ENCODE measurements around the gene RUSF1. TPM values are rescaled to one million over a fixed set of nuclear protein-coding genes. Genes with fewer than 3 reads are reported as not detected.

The RUSF1 gene
- total and polyA plus RNA-seq, 4 experiments from 2014 or later: 16.3 to 110 (median 61.7) TPM

DNA sequence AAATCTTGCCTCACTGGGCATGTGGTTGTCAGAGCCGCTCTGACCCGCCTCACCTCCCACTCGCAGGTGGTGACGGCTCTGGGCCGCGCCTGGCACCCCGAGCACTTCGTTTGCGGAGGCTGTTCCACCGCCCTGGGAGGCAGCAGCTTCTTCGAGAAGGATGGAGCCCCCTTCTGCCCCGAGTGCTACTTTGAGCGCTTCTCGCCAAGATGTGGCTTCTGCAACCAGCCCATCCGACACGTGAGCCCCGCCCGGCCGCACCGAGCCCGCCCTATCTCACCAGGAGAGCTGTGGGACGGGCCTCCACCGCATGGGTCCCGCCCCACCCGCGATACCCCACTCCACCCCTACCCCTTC is 32.3 kb downstream of the RUSF1 start:
- peak in 1 of 5 donors; percentile 10 for DNase-seq
- Histone ChIP-seq H3K4me1 (ENCODE audit: insufficient read depth, low read length) (peaks cover 28% of the 10 kb centered on the region), H3K27me3 (ENCODE audit: insufficient read depth, low read length) (no peaks in the 10 kb centered on the region), H3K9me3 (ENCODE audit: control insufficient read depth in 1 of 2, low read length in 2 of 2) (no peaks in the 10 kb centered on the region), H3K36me3 (ENCODE audit: insufficient read depth, low read length) (no peaks in the 10 kb centered on the region), H3K27ac (ENCODE audit: low read depth, low read length) (peak overlapping the region; percentile 26), H3K4me3 (ENCODE audit: low read length in 2 of 2) (peak overlapping the region in 1 of 2 donors; percentile 59)
- Mint-ChIP-seq H3K27me3 (peaks cover 0 to 13% of the 10 kb centered on the region in 2 donors), H3K9me3 (peaks cover 0 to 2% (median 0%) of the 10 kb centered on the region in 8 donors), H3K36me3 (no peaks in the 10 kb centered on the region), H3K27ac (peak overlapping the region in 6 of 7 donors; percentile 59 to 86 (median 78)), H3K4me3 (peak overlapping the region; percentile 82 to 93 (median 85)), H3K4me1 (peaks cover 7 to 37% (median 25%) of the 10 kb centered on the region in 4 donors)
- intact Hi-C loops (cut with micrococcal nuclease): loop anchor here (1.0 kb wide), 3 partner anchors 11 to 32 kb away; partner anchors contain the start of genes ARMC5 and RUSF1
- CTCF ChIA-PET (ENCODE audit: partially characterized antibody): interaction anchor here (5.1 kb wide), 1 partner anchor 14 kb away, joined by 38 read pairs; no protein-coding TSS in a partner anchor
- POLR2A ChIA-PET (ENCODE audit: partially characterized antibody): interaction anchor here (2.2 to 5.6 kb wide), 4 partner anchors 12 to 237 kb away, joined by 10 to 75 read pairs (median 48); partner anchors contain the start of genes ARMC5 and RUSF1

DNA sequence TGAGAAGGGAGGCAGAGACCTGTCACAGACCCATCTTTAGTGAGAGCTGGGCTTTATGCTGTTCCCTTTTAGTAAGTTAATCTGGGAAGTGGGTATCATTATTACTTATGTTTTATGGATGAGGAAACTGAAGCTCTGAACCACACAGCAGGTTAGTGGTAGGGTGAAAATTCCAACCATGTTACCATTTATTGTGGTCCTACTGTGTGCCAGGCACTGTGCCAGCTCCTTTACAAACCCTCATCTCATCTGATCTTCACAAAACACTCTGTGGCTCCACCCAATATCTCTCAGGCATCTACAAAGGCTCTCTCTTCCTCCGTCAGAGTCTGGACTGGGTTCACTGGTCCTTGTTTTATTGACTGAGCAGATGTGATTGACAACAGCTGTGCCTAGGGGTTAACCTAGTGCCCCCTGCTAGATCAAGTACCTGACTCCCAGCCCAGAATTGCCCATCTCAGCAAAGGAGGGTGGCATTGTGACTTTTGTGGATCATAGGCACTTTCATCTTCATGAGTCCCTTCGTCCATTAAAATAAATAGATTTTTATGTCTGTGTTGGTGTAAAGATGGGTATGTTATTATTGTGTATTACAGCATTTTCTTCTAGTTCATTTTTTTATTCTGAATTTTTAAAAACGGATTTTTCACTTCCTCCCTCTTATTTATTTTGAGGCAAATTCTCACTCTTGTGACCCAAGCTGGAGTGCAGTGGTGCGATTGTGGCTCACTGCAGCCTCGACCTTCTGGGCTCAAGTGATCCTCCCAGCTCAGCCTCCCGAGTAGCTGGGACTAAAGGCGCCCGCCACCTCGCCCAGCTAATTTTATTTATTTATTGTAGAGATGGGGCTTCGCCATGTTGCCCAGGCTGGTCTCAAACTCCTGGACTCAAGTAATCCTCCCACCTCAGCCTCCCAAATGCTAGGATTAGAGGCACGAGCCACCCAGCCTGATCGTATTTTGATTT is 33.1 kb downstream of the RUSF1 start:
- Mint-ChIP-seq H3K27me3 (peaks cover 0 to 13% of the 10 kb centered on the region in 2 donors), H3K9me3 (peaks cover 0 to 2% (median 0%) of the 10 kb centered on the region in 8 donors), H3K36me3 (no peaks in the 10 kb centered on the region), H3K4me1 (peaks cover 9 to 38% (median 25%) of the 10 kb centered on the region in 4 donors), H3K4me3 (peak overlapping the region in 6 of 8 donors; percentile 10 to 82 (median 16)), H3K27ac (peak overlapping the region in 1 of 7 donors; percentile 12)
- H3K27me3 ChIP-seq (ENCODE audit: insufficient read depth, low read length): no peaks in the 10 kb centered on the region
- H3K9me3 ChIP-seq (ENCODE audit: control insufficient read depth in 1 of 2, low read length in 2 of 2): no peaks in the 10 kb centered on the region
- no peaks in the 10 kb centered on the region for H3K36me3 ChIP-seq (ENCODE audit: insufficient read depth, low read length)
- POLR2A ChIA-PET (ENCODE audit: partially characterized antibody): interaction anchor here (4.2 to 5.6 kb wide), 3 partner anchors 13 to 33 kb away, joined by 25 to 75 read pairs (median 72); partner anchors contain the start of genes ARMC5 and RUSF1
- intact Hi-C loops (cut with micrococcal nuclease): no loop called here
- H3K4me3 ChIP-seq (ENCODE audit: low read length in 2 of 2): no peak overlapping the region
- H3K27ac ChIP-seq (ENCODE audit: low read depth, low read length): no peak overlapping the region
- H3K4me1 ChIP-seq (ENCODE audit: insufficient read depth, low read length): peaks cover 28% of the 10 kb centered on the region
- CTCF ChIA-PET (ENCODE audit: partially characterized antibody): interaction anchor here (5.1 kb wide), 1 partner anchor 13 kb away, joined by 38 read pairs; no protein-coding TSS in a partner anchor
- DNase-seq: no peak

DNA sequence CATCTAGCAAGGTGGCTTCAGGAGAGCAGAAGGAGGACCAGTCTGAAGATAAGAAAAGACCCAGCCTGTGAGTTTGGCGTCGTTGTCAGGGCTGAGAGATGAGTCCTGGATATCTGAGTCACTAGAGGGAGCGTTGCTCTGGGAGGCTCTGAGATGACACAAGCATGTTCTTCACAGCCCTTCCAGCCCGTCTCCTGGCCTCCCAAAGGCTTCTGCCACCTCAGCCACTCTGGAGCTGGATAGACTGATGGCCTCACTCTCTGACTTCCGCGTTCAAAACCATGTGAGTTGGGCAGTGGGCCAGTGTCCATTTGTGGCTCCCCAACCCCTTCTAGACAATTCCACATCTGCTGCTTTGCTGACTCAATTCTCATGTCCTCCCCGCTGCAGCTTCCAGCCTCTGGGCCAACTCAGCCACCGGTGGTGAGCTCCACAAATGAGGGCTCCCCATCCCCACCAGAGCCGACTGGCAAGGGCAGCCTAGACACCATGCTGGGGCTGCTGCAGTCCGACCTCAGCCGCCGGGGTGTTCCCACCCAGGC is 33.9 kb downstream of the RUSF1 start:
- no peak overlapping the region for H3K27ac ChIP-seq (ENCODE audit: low read depth, low read length)
- no peak for DNase-seq
- H3K9me3 ChIP-seq (ENCODE audit: control insufficient read depth in 1 of 2, low read length in 2 of 2): no peaks in the 10 kb centered on the region
- CTCF ChIA-PET (ENCODE audit: partially characterized antibody): interaction anchor here (5.1 kb wide), 1 partner anchor 13 kb away, joined by 38 read pairs; no protein-coding TSS in a partner anchor
- H3K27me3 ChIP-seq (ENCODE audit: insufficient read depth, low read length): no peaks in the 10 kb centered on the region
- Mint-ChIP-seq H3K4me3 (peak overlapping the region in 3 of 8 donors; percentile 10 to 21 (median 10)), H3K27ac (peak overlapping the region in 1 of 7 donors; percentile 24), H3K4me1 (peaks cover 9 to 38% (median 25%) of the 10 kb centered on the region in 4 donors), H3K9me3 (peaks cover 0 to 2% (median 0%) of the 10 kb centered on the region in 8 donors), H3K36me3 (no peaks in the 10 kb centered on the region), H3K27me3 (peaks cover 0 to 13% of the 10 kb centered on the region in 2 donors)
- intact Hi-C loops (cut with micrococcal nuclease): no loop called here
- POLR2A ChIA-PET (ENCODE audit: partially characterized antibody): interaction anchor here (5.0 to 5.6 kb wide), 2 partner anchors 13 to 15 kb away, joined by 72 to 75 read pairs; partner anchors contain the start of gene ARMC5
- H3K4me1 ChIP-seq (ENCODE audit: insufficient read depth, low read length): peaks cover 28% of the 10 kb centered on the region
- no peaks in the 10 kb centered on the region for H3K36me3 ChIP-seq (ENCODE audit: insufficient read depth, low read length)
- no peak overlapping the region for H3K4me3 ChIP-seq (ENCODE audit: low read length in 2 of 2)

DNA sequence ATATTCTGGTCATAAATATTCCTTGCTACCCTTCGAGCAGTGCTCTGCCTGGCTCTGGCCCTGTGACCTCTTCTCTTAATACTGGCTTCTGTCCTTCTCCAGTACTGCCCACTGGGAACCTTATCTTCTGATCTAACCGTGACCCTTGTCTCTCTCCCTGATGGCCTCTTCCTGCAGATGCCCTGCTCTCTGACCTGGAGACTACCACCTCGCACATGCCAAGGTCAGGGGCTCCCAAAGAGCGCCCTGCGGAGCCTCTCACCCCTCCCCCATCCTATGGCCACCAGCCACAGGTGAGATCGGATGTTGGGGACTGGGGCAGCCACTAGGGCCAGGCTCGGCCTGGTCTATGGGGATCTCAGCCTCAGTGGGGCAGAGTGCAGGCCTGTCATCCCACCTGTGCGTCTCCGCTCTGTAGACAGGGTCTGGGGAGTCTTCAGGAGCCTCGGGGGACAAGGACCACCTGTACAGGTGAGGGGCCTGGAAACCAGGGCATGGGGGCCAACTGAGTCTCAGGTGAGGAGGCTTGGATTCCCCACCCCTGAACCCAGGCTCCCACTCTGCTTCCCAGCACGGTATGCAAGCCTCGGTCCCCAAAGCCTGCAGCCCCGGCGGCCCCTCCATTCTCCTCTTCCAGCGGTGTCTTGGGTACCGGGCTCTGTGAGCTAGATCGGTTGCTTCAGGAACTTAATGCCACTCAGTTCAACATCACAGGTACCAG is 34.8 kb downstream of the RUSF1 start:
- intact Hi-C loops (cut with micrococcal nuclease): no loop called here
- no peak for DNase-seq
- ChIA-PET POLR2A (ENCODE audit: partially characterized antibody) (no interaction called here), CTCF (ENCODE audit: partially characterized antibody) (interaction anchor here (5.1 kb wide), 1 partner anchor 12 kb away, joined by 38 read pairs; no protein-coding TSS in a partner anchor)
- Mint-ChIP-seq H3K9me3 (peaks cover 0 to 2% (median 0%) of the 10 kb centered on the region in 8 donors), H3K4me1 (peaks cover 10 to 38% (median 27%) of the 10 kb centered on the region in 4 donors), H3K4me3 (peak overlapping the region in 5 of 8 donors; percentile 17 to 90 (median 58)), H3K27me3 (peaks cover 0 to 13% of the 10 kb centered on the region in 2 donors), H3K36me3 (no peaks in the 10 kb centered on the region), H3K27ac (peak overlapping the region in 1 of 7 donors; percentile 53)
- H3K36me3 ChIP-seq (ENCODE audit: insufficient read depth, low read length): no peaks in the 10 kb centered on the region
- no peaks in the 10 kb centered on the region for H3K27me3 ChIP-seq (ENCODE audit: insufficient read depth, low read length)
- H3K4me3 ChIP-seq (ENCODE audit: low read length in 2 of 2): no peak overlapping the region
- H3K4me1 ChIP-seq (ENCODE audit: insufficient read depth, low read length): peaks cover 28% of the 10 kb centered on the region
- no peaks in the 10 kb centered on the region for H3K9me3 ChIP-seq (ENCODE audit: control insufficient read depth in 1 of 2, low read length in 2 of 2)
- H3K27ac ChIP-seq (ENCODE audit: low read depth, low read length): no peak overlapping the region

DNA sequence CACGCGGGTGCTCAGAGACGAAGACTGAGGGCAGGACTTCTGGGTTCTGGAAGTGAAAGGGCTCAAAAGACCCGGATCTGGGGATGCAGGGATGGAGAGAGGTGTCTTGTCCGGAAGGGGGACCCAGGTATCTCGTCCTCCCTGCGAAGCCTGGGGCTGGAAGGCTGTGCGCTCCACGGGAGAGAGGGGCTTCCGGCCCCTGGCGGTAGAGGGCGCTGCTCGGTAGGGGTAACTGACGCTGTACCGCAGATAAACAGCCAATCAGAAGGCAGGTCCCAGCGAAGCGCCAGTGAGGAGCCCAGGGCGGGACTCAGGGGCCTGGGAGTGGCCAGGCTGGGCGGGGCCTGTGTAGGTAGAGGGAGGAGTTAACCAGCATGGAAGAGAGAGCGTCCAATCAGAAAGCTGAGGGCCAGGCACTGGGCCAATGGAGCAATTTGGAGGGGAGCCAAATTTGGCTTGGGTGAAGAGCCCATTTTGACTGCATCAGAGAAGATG is 35.4 kb downstream of the RUSF1 start:
- Mint-ChIP-seq H3K36me3 (no peaks in the 10 kb centered on the region), H3K27me3 (peaks cover 0 to 13% of the 10 kb centered on the region in 2 donors), H3K9me3 (no peaks in the 10 kb centered on the region), H3K4me3 (peak overlapping the region; percentile 56 to 90 (median 76)), H3K4me1 (peaks cover 10 to 32% (median 27%) of the 10 kb centered on the region in 4 donors), H3K27ac (peak overlapping the region in 1 of 7 donors; percentile 42)
- ChIA-PET POLR2A (ENCODE audit: partially characterized antibody) (interaction anchor here (1.6 kb wide), 1 partner anchor 12 kb away, joined by 7 read pairs; no protein-coding TSS in a partner anchor), CTCF (ENCODE audit: partially characterized antibody) (interaction anchor here (3.9 kb wide), 1 partner anchor 12 kb away, joined by 18 read pairs; no protein-coding TSS in a partner anchor)
- DNase-seq: peak in 3 of 5 donors; percentile 21 to 27 (median 25)
- Histone ChIP-seq H3K27me3 (ENCODE audit: insufficient read depth, low read length) (no peaks in the 10 kb centered on the region), H3K27ac (ENCODE audit: low read depth, low read length) (no peak overlapping the region), H3K4me1 (ENCODE audit: insufficient read depth, low read length) (peaks cover 34% of the 10 kb centered on the region), H3K4me3 (ENCODE audit: low read length in 2 of 2) (peak overlapping the region in 1 of 2 donors; percentile 27), H3K36me3 (ENCODE audit: insufficient read depth, low read length) (no peaks in the 10 kb centered on the region), H3K9me3 (ENCODE audit: control insufficient read depth in 1 of 2, low read length in 2 of 2) (no peaks in the 10 kb centered on the region)
- intact Hi-C loops (cut with micrococcal nuclease): no loop called here

All from CD4-positive, alpha-beta memory T cell (primary cell).